Caco-2 (cell line): ENCODE data around the gene HSD17B4. TPM values are rescaled to one million over a fixed set of nuclear protein-coding genes. Genes with fewer than 3 reads are reported as not detected.

ENCODE experiments used
- BruUV-seq: library from RNA; stranded (reverse); fragments of 400-500 nt; replicated peaks from 2 replicates; lab custom pipeline; 2021; lab: Mats Ljungman, UMichigan
- CTCF ChIA-PET: fragments of 300-600 bp; sonication (Branson Sonifier 250); formaldehyde crosslinking; loops from one replicate; lab custom pipeline; 2022; ENCODE audit warnings: antibody characterized with exemption; lab: Charles Lee
- POLR2A ChIA-PET: fragments of 300-600 bp; sonication (Branson Sonifier 250); formaldehyde crosslinking; loops from one replicate; lab custom pipeline; 2022; ENCODE audit warnings: antibody characterized with exemption; lab: Charles Lee
- DNase-seq, 2 experiments: peaks; one replicate each; pipeline versions ENCODE4 v3.0.0 to v3.0.0-alpha.2; 2020 to 2022
- H3K27me3 ChIP-seq: replicated peaks from 2 replicates; pipeline ENCODE4 v1.6.0; 2011; ENCODE audit warnings: low read length; ENCODE audit not compliant: control insufficient read depth, insufficient read depth
- H3K36me3 ChIP-seq: 2 replicates; pipeline ENCODE4 v1.5.1; 2011; ENCODE audit warnings: low read length; ENCODE audit not compliant: control insufficient read depth, insufficient read depth
- H3K4me1 ChIP-seq: fragments of 250-450 bp; sonication (Bioruptor Pico); 2 replicates; pipeline ENCODE4 v1.5.1; 2020; ENCODE audit warnings: mild to moderate bottlenecking
- H3K4me3 ChIP-seq: 2 replicates; pipeline ENCODE4 v1.5.1; 2011; ENCODE audit warnings: low read depth, mild to moderate bottlenecking, control low read depth, low read length
- H3K9me3 ChIP-seq: fragments of 250-450 bp; sonication (Bioruptor Pico); 2 replicates; pipeline ENCODE4 v1.5.1; 2020; ENCODE audit warnings: mild to moderate bottlenecking, moderate library complexity
- H3K27ac Mint-ChIP-seq: one replicate; pipeline ENCODE4 v1.8.0; 2022; ENCODE audit warnings: mixed read lengths; ENCODE audit not compliant: unreplicated experiment
- H3K27me3 Mint-ChIP-seq: one replicate; pipeline ENCODE4 v1.8.0; 2022; ENCODE audit warnings: mixed read lengths; ENCODE audit not compliant: insufficient read depth, unreplicated experiment
- H3K36me3 Mint-ChIP-seq: one replicate; pipeline ENCODE4 v1.8.0; 2022; ENCODE audit warnings: mild to moderate bottlenecking, mixed read lengths; ENCODE audit not compliant: insufficient read depth, unreplicated experiment
- H3K4me1 Mint-ChIP-seq: one replicate; pipeline ENCODE4 v1.8.0; 2022; ENCODE audit warnings: low read depth, mixed read lengths; ENCODE audit not compliant: unreplicated experiment
- H3K4me3 Mint-ChIP-seq: one replicate; pipeline ENCODE4 v1.8.0; 2022; ENCODE audit warnings: mild to moderate bottlenecking, moderate library complexity, mixed read lengths; ENCODE audit not compliant: unreplicated experiment
- H3K9me3 Mint-ChIP-seq: one replicate; pipeline ENCODE4 v1.8.0; 2022; ENCODE audit warnings: mixed read lengths; ENCODE audit not compliant: unreplicated experiment
- intact Hi-C: fragments of 100-400 bp; cut with micrococcal nuclease; formaldehyde crosslinking; loops from one replicate; pipeline ENCODE4 v1.10.0; 2022; ENCODE audit not compliant: unreplicated experiment
- total RNA-seq: library from RNA; stranded (reverse); gene quantifications from 2 replicates; pipeline ENCODE4 v1.2.3, GENCODE V29; 2022
- TF ChIP-seq, protein P1 (sequence below), 2 experiments: fragments of 200-600 bp in 1 of 2; IDR thresholded peaks; 1 replicate in 1 of 2; 2 replicates in 1 of 2; pipeline versions ENCODE4 v1.5.1 to v1.8.0; 2011 to 2022; ENCODE audit warnings: antibody characterized with exemption in 1 of 2, control low read depth in 1 of 2, inconsistent platforms in 1 of 2, low read depth in 1 of 2, low read length in 1 of 2, mild to moderate bottlenecking in 1 of 2, moderate library complexity in 1 of 2; ENCODE audit not compliant: insufficient read depth in 1 of 2, severe bottlenecking in 1 of 2, unreplicated experiment in 1 of 2

HSD17B4 gene
- total RNA-seq, 1 experiment from 2014 or later, result 172 TPM

DNA sequence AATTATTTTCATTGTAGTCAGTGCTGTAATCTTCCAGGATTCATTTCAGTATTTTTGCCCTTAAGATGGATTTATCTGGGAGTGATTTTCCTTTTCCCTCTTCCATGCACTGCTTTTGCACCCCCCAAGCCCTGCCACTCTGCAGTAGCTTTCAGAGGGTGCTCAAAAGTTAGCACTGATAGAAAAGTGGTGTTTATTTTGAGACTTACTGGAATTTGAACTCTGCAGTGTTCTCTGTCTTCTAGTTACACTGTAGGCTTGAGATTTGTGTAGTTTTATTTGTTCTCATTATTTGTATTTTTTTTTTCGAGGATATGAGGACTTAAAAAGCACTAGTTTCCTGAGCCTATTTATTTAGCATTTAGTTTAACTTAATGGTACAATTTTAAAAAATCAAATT is 70.5 kb downstream of the HSD17B4 start:
- H3K4me1 Mint-ChIP-seq, result peaks cover 13% of the 10 kb centered on the region
- Histone ChIP-seq H3K36me3 (no peaks in the 10 kb centered on the region), H3K27me3 (no peaks in the 10 kb centered on the region), H3K9me3 (no peaks in the 10 kb centered on the region; the same call in 1 of the 2 replicates), H3K4me3 (no peak overlapping the region), H3K4me1 (peaks cover 27% of the 10 kb centered on the region)
- peaks cover 18% of the 10 kb centered on the region for H3K36me3 Mint-ChIP-seq
- TF ChIP-seq, protein P1, sequence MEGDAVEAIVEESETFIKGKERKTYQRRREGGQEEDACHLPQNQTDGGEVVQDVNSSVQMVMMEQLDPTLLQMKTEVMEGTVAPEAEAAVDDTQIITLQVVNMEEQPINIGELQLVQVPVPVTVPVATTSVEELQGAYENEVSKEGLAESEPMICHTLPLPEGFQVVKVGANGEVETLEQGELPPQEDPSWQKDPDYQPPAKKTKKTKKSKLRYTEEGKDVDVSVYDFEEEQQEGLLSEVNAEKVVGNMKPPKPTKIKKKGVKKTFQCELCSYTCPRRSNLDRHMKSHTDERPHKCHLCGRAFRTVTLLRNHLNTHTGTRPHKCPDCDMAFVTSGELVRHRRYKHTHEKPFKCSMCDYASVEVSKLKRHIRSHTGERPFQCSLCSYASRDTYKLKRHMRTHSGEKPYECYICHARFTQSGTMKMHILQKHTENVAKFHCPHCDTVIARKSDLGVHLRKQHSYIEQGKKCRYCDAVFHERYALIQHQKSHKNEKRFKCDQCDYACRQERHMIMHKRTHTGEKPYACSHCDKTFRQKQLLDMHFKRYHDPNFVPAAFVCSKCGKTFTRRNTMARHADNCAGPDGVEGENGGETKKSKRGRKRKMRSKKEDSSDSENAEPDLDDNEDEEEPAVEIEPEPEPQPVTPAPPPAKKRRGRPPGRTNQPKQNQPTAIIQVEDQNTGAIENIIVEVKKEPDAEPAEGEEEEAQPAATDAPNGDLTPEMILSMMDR (IDR thresholded peaks at IDR 0.05; ENCODE audit: insufficient read depth in 1 of 2, low read depth in 1 of 2, low read length in 1 of 2, severe bottlenecking in 1 of 2, unreplicated experiment in 1 of 2), result no peak
- no peaks in the 10 kb centered on the region for H3K27me3 Mint-ChIP-seq
- no peak overlapping the region for H3K27ac Mint-ChIP-seq
- ChIA-PET CTCF (no interaction called here), POLR2A (no interaction called here)
- intact Hi-C loops, result loop anchor here (2.0 kb wide), 1 partner anchor 40 kb away; no protein-coding TSS in a partner anchor
- no peak overlapping the region for H3K4me3 Mint-ChIP-seq
- DNase-seq, result no peak
- H3K9me3 Mint-ChIP-seq, result peaks cover 12% of the 10 kb centered on the region
- BruUV-seq, result no TSS peak

DNA sequence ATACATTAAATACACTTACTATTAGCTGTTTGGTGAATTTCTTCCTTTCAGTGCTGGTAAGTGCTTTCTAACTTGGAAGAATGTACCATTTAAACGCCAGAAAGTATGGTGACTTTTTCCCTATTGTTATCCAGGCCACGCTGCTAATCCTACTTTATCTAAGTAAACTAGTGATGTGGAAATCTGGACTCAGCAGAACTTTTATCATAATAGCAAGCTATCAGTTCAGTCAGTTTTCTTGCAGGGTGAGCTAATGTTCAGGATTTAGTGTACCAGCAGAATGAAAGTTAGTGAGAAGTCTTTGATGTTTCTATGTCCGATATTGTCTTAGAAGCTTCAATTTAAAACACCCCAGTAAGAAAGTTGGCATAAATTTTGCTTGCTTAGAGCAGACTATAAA is 72.2 kb downstream of the HSD17B4 start:
- BruUV-seq, result no TSS peak
- H3K4me1 Mint-ChIP-seq, result peaks cover 19% of the 10 kb centered on the region
- DNase-seq, result peak in 1 of 2 experiments; percentile 63
- Histone ChIP-seq H3K36me3 (no peaks in the 10 kb centered on the region), H3K9me3 (no peaks in the 10 kb centered on the region; the same call in 1 of the 2 replicates), H3K27me3 (no peaks in the 10 kb centered on the region), H3K4me3 (no peak overlapping the region), H3K4me1 (peaks cover 27% of the 10 kb centered on the region)
- TF ChIP-seq, protein P1 (IDR thresholded peaks at IDR 0.05; ENCODE audit: insufficient read depth in 1 of 2, low read depth in 1 of 2, low read length in 1 of 2, severe bottlenecking in 1 of 2, unreplicated experiment in 1 of 2), result no peak
- intact Hi-C loops, result loop anchor here (1.0 kb wide), 1 partner anchor 61 kb away; no protein-coding TSS in a partner anchor
- peaks cover 24% of the 10 kb centered on the region for H3K36me3 Mint-ChIP-seq
- no peaks in the 10 kb centered on the region for H3K27me3 Mint-ChIP-seq
- H3K27ac Mint-ChIP-seq, result no peak overlapping the region
- no peak overlapping the region for H3K4me3 Mint-ChIP-seq
- peaks cover 12% of the 10 kb centered on the region for H3K9me3 Mint-ChIP-seq
- POLR2A ChIA-PET, result interaction anchor here (0.6 to 0.7 kb wide), 2 partner anchors 14 to 256 kb away, joined by 3 read pairs; no protein-coding TSS in a partner anchor
- CTCF ChIA-PET, result no interaction called here

DNA sequence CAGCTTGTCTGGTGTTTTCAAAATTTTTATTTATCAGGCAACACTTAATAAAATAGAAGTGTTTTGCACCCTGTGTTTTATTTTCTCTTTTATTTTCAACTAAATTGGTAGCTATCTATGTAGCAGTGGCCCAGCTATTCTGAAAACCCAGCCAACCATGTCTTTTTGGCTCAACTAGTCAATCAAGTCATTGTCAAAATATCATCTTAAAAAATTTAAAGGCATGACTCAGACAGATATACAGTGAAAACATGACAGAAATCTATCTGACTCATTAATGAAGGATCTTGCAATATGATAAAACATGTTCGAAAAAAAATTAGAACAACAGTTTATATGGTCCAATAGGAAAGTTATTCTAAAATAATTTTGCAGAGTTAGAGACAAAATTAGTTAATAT is 75.1 kb downstream of the HSD17B4 start:
- ChIA-PET POLR2A (no interaction called here), CTCF (no interaction called here)
- no peak overlapping the region for H3K4me3 ChIP-seq
- DNase-seq, result no peak
- no peaks in the 10 kb centered on the region for H3K9me3 Mint-ChIP-seq
- peaks cover 18% of the 10 kb centered on the region for H3K36me3 Mint-ChIP-seq
- intact Hi-C loops, result no loop called here
- BruUV-seq, result no TSS peak
- no peaks in the 10 kb centered on the region for H3K27me3 Mint-ChIP-seq
- peaks cover 27% of the 10 kb centered on the region for H3K4me1 ChIP-seq
- no peak overlapping the region for H3K27ac Mint-ChIP-seq
- H3K27me3 ChIP-seq, result no peaks in the 10 kb centered on the region
- H3K4me1 Mint-ChIP-seq, result peaks cover 18% of the 10 kb centered on the region
- H3K36me3 ChIP-seq, result no peaks in the 10 kb centered on the region
- no peaks in the 10 kb centered on the region for H3K9me3 ChIP-seq
- H3K4me3 Mint-ChIP-seq, result no peak overlapping the region
- TF ChIP-seq, protein P1 (IDR thresholded peaks at IDR 0.05; ENCODE audit: insufficient read depth in 1 of 2, low read depth in 1 of 2, low read length in 1 of 2, severe bottlenecking in 1 of 2, unreplicated experiment in 1 of 2), result no peak
